GM20000 (cell line): ENCODE results near the gene NIM1K.

Experiments used
- DNase-seq: peaks from one replicate; pipeline ENCODE4 v3.0.0; 2012; ENCODE audit warnings: low spot score
- TF ChIP-seq, protein P1 (sequence below): IDR thresholded peaks from 2 replicates; pipeline ENCODE4 v1.5.1; 2012; ENCODE audit warnings: mild to moderate bottlenecking, control low read depth; ENCODE audit errors: extremely low read depth, missing control alignments

The NIM1K gene

DNA sequence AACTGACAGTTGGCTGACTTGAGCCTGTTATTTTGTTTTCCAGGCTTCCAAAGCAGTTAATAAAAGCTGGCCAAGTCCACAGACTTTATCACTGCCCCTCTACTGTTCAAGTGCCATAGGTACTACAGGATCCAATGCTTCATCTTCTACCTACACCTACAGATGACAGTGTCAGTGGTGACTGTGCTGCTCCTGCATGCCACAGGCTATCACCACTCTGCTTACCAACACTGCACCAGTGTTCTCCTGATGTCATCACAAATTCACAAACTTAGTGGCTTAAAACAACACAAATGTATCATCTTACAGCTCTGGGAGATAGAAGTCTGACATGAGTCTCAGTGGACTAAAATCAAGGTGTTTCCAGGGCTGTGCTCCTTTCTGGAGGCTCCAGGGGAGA is 94.6 kb downstream of the NIM1K start:
- TF ChIP-seq, protein P1, sequence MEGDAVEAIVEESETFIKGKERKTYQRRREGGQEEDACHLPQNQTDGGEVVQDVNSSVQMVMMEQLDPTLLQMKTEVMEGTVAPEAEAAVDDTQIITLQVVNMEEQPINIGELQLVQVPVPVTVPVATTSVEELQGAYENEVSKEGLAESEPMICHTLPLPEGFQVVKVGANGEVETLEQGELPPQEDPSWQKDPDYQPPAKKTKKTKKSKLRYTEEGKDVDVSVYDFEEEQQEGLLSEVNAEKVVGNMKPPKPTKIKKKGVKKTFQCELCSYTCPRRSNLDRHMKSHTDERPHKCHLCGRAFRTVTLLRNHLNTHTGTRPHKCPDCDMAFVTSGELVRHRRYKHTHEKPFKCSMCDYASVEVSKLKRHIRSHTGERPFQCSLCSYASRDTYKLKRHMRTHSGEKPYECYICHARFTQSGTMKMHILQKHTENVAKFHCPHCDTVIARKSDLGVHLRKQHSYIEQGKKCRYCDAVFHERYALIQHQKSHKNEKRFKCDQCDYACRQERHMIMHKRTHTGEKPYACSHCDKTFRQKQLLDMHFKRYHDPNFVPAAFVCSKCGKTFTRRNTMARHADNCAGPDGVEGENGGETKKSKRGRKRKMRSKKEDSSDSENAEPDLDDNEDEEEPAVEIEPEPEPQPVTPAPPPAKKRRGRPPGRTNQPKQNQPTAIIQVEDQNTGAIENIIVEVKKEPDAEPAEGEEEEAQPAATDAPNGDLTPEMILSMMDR: no peak

DNA sequence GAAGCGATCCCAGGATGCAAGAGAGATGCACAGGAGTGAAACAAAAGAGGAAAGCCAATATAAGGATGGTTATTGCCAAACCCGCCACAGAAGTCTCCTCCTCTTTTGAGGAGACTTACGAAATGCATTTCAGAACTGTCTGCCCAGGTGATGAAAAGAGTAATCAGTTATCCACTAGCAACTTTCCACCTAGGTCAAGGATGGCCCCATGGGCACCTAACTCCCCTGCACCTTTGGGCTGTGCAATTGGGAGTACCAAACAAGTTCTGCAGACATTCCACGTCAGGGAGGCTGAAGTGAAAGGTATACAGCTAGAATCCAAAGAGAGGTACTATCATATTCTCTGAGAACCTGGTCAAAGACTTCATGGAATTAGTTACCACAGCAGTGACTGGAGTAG is 95.5 kb downstream of the NIM1K start:
- TF ChIP-seq, protein P1: no peak

More for the DNA sequence above, 94.6 kb downstream of the NIM1K start:
- DNase-seq: no peak

DNA sequence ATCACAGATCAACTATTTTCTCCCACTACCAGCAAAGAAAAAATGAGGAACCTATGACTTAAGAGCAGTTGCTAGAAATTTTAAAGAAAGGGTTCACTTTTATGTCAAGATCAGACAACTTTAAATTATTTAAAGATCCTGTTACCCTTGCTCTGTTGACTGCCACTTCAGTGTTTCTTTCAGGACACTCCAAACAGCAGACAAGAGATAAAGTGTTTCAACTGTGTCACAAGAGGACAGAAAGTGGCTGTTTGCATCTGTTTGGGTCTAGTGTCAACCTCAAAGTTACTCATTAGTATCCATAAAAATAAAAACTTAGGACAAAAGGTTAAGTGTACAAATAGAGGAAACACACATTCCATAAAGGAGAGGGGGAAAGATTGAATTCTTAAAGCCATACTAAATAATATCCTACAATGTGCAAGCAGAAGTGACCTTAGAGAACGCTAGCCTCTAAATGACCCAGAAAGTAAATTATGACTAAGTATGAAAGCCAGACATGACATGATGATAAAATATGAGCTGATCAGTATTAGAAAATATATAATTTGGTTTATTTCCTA is 96.3 kb downstream of the NIM1K start:
- no peak for DNase-seq
- TF ChIP-seq, protein P1: no peak

More for the DNA sequence above, 95.5 kb downstream of the NIM1K start:
- no peak for DNase-seq

DNA sequence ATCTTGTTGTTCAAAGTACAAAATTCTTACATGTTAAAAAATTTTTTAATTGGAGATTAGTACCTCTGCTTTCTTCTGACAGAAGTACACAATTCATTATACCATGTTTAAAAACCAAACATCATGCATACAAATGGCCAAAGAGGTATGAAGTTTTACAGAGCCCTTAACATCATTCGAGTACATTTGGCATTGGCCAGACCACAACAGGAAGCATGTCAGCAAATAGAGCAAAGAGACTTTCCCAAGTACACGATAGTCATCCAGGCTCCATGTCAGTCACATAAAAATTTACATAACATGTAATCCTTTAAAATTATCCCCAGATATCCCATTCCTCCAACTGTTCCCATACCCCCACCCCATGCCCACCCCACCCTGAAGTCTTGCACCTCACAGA is 98.7 kb downstream of the NIM1K start:
- TF ChIP-seq, protein P1: no peak
- no peak for DNase-seq

DNA sequence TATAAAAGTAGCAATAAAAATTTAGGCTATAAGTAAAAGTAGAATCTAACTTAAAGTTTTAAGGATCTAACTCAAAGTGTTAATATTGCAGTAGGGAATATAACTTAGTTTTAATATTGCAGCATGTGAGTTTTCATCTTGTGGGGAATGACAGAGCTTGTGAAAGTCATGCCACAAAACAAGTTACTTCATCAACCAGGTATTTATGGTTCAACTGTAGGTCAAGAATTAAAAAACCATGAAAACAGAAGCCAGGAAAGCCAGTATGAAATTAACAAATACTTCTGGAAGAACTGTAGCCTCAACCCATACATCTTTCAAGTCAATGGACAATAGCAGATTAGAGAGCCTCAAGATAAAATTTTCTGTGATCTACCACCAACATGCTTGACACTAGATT is 102.2 kb downstream of the NIM1K start:
- no peak for DNase-seq
- TF ChIP-seq, protein P1: no peak

DNA sequence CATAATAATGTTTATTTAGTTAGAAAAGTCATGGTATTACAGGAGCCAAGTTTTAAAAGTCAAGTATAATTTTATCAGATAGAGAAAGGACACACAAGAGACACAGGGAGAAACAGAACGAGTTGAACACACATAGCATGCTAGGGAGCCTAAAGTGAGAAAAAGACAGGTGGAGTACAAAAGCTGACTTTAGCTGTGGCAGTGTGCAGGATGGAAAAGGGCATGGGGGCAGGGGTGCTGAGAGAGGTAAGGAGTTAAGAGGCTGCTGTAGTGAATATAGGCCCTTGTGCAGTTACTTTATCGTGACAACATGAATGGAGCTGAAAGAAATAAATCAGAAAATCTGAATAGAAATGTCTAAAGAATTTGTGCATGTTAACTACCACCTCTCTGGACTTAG is 103.2 kb downstream of the NIM1K start:
- DNase-seq: no peak
- TF ChIP-seq, protein P1: no peak

DNA sequence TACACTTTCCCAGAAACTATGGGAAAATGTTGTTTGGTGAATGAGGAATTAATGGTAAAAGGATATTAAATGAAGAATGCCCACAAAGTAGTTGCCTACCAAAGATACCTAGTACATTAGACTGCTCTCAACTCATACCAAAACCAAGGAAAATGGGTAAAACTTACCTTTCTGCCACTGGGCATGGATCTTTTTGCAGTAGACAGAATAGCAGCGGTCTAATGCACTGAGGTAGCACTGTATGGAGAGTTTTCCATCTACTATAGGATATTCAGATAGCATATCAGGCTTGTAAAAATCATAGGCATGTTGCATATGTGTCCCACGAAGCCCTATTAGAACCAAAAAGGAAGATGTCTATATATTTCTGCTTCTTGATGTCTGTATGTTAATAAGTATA is 104.8 kb downstream of the NIM1K start:
- no peak for DNase-seq
- TF ChIP-seq, protein P1: no peak
